Measurements from ENCODE around the gene ADIG.

DNA sequence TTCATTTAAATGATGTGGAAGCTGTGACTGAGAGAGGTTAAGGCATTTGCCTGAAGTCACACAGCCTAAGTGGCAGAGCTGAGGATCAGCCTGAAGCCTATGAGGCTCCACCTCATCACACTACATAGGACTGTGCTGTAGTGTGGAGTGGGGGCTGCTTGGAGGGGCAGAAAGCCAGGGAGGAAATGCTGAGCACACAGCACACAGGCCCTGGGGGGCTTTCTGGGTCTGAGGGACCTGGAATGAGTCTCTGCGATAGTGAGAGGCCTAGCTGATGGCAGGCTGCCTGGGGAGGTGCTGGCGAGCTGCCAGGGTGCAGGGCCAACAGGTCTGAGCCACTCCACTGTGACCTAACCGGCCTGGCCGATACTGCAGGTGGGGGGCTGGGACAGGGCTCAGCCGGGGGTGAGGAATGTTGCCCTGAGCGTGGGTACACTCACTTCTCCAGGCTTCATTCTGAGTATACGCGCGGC, 18.4 kb downstream of the ADIG start:
- no peak for TF ChIP-seq EP300 (IDR thresholded peaks at IDR 0.05)
- TF ChIP-seq, protein P1, sequence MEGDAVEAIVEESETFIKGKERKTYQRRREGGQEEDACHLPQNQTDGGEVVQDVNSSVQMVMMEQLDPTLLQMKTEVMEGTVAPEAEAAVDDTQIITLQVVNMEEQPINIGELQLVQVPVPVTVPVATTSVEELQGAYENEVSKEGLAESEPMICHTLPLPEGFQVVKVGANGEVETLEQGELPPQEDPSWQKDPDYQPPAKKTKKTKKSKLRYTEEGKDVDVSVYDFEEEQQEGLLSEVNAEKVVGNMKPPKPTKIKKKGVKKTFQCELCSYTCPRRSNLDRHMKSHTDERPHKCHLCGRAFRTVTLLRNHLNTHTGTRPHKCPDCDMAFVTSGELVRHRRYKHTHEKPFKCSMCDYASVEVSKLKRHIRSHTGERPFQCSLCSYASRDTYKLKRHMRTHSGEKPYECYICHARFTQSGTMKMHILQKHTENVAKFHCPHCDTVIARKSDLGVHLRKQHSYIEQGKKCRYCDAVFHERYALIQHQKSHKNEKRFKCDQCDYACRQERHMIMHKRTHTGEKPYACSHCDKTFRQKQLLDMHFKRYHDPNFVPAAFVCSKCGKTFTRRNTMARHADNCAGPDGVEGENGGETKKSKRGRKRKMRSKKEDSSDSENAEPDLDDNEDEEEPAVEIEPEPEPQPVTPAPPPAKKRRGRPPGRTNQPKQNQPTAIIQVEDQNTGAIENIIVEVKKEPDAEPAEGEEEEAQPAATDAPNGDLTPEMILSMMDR (IDR thresholded peaks at IDR 0.05), result no peak
- no peak for TF ChIP-seq POLR2A (IDR thresholded peaks at IDR 0.05)

Data from sigmoid colon (tissue), 4 donors.